ENCODE results near the gene MRPL44. TPM values are rescaled to one million over a fixed set of nuclear protein-coding genes. Genes with fewer than 3 reads are reported as not detected.

MRPL44 gene
- total and polyA plus RNA-seq, 2 donors (not counting 1 experiment from before 2014, with no cell fraction given): 8.9 to 26.7 TPM

GRCh38 chr2:223969856-223970255 is 12.6 kb downstream of the MRPL44 start:
- no peak for DNase-seq
- 100% methylated on average over 1 of the region's 1 CpG for WGBS (ENCODE audit: insufficient coverage)

More at GRCh38 chr2:223969856-223970255, 12.6 kb downstream of the MRPL44 start:
- Histone ChIP-seq H3K9ac (ENCODE audit: low read length) (no peak overlapping the region), H3K4me1 (ENCODE audit: control insufficient read depth in 2 of 2, insufficient read depth in 2 of 2, low read length in 2 of 2) (peaks cover 0 to 3% of the 10 kb centered on the region in 2 donors), H3K36me3 (replicated peaks in 1 of 2; ENCODE audit: control extremely low read depth in 1 of 2, control insufficient read depth in 1 of 2, extremely low read depth in 1 of 2, insufficient read depth in 2 of 2, low read length in 1 of 2) (peaks cover 3 to 37% of the 10 kb centered on the region in 2 experiments), H3K27me3 (replicated peaks in 1 of 4; ENCODE audit: control extremely low read depth in 1 of 4, control insufficient read depth in 3 of 4, insufficient read depth in 4 of 4, low read length in 3 of 4) (no peaks in the 10 kb centered on the region), H3K79me2 (ENCODE audit: control insufficient read depth, insufficient read depth, low read length) (no peaks in the 10 kb centered on the region), H3K4me3 (ENCODE audit: control extremely low read depth in 1 of 5, extremely low read depth in 1 of 5, insufficient read depth in 1 of 5, low read depth in 2 of 5, low read length in 4 of 5) (no peak overlapping the region), H3K9me3 (ENCODE audit: control extremely low read depth in 1 of 3, control insufficient read depth in 2 of 3, insufficient read depth in 1 of 3, low read length in 2 of 3) (no peaks in the 10 kb centered on the region), H3K4me2 (replicated peaks; ENCODE audit: low read depth, low read length, poor library complexity, severe bottlenecking) (no peak overlapping the region), H2AFZ (ENCODE audit: insufficient read depth, low read depth, low read length, poor library complexity, severe bottlenecking) (no peak overlapping the region), H3K27ac (ENCODE audit: low read length in 2 of 2) (no peak overlapping the region), H4K20me1 (ENCODE audit: control insufficient read depth, insufficient read depth, low read length, poor library complexity, severe bottlenecking) (no peaks in the 10 kb centered on the region)
- TF ChIP-seq EZH2 (IDR thresholded peaks at IDR 0.05; ENCODE audit: borderline replicate concordance, insufficient read depth, low read depth, low read length, poor library complexity, severe bottlenecking) (no peak), CTCF (IDR thresholded peaks at IDR 0.05) (no peak)
- no peak overlapping the region for H3K4me3 Mint-ChIP-seq
- no peak overlapping the region for H3K27ac Mint-ChIP-seq
- H3K9me3 Mint-ChIP-seq (ENCODE audit: insufficient read depth): no peaks in the 10 kb centered on the region
- CTCF ChIA-PET: interaction anchor here (0.6 to 10.7 kb wide), 58 partner anchors 8 to 1427 kb away, joined by 3 to 211 read pairs (median 4); partner anchors contain the start of genes AP1S3 and MRPL44
- intact Hi-C loops (cut with micrococcal nuclease): loop anchor here (2.0 to 10.0 kb wide), 3 partner anchors 23 to 479 kb away; no protein-coding TSS in a partner anchor
- H3K27me3 Mint-ChIP-seq: no peaks in the 10 kb centered on the region
- no peak for ATAC-seq (ENCODE audit: low read depth)
- POLR2A ChIA-PET: no interaction called here
- peaks cover 5% of the 10 kb centered on the region for H3K4me1 Mint-ChIP-seq
